Osteoblast (primary cell): ENCODE measurements around the gene HTR1E. TPM values are rescaled to one million over a fixed set of nuclear protein-coding genes. Genes with fewer than 3 reads are reported as not detected.

Source experiments
- DNase-seq: peaks from one replicate; pipeline ENCODE4 v3.0.0; 2011; ENCODE audit warnings: low spot score, mixed read lengths; ENCODE audit not compliant: insufficient read length; ENCODE audit errors: missing footprints
- H2AFZ ChIP-seq: 2 replicates; pipeline ENCODE4 v1.6.0; 2011; ENCODE audit warnings: mild to moderate bottlenecking, low read length
- H3K27ac ChIP-seq: 2 replicates; pipeline ENCODE4 v1.5.1; 2011; ENCODE audit warnings: mild to moderate bottlenecking, low read depth, low read length, moderate library complexity
- H3K27me3 ChIP-seq: 2 replicates; pipeline ENCODE4 v1.6.0; 2012; ENCODE audit warnings: mild to moderate bottlenecking, control low read depth, inconsistent platforms, low read length, moderate library complexity; ENCODE audit not compliant: insufficient read depth
- H3K36me3 ChIP-seq: 2 replicates; pipeline ENCODE4 v1.5.1; 2011; ENCODE audit warnings: mild to moderate bottlenecking, low read length, control low read depth, moderate library complexity; ENCODE audit not compliant: insufficient read depth
- H3K4me1 ChIP-seq: 2 replicates; pipeline ENCODE4 v1.5.1; 2011; ENCODE audit warnings: mild to moderate bottlenecking, low read length, control low read depth, moderate library complexity; ENCODE audit not compliant: insufficient read depth
- H3K4me2 ChIP-seq: 2 replicates; pipeline ENCODE4 v1.6.0; 2011; ENCODE audit warnings: mild to moderate bottlenecking, low read length; ENCODE audit not compliant: insufficient read depth
- H3K4me3 ChIP-seq: fragments of 200-600 bp; sonication (generic); 3 replicates; pipeline ENCODE4 v1.5.1; 2012; ENCODE audit warnings: mild to moderate bottlenecking, low read length, inconsistent platforms; ENCODE audit not compliant: insufficient read depth
- H3K79me2 ChIP-seq: 2 replicates; pipeline ENCODE4 v1.6.0; 2012; ENCODE audit warnings: mild to moderate bottlenecking, low read length, control low read depth, inconsistent platforms; ENCODE audit not compliant: insufficient read depth
- H3K9me3 ChIP-seq: 2 replicates; pipeline ENCODE4 v1.5.1; 2011; ENCODE audit warnings: low read depth, low read length, control low read depth
- H4K20me1 ChIP-seq: 2 replicates; pipeline ENCODE4 v1.6.0; 2012; ENCODE audit warnings: mild to moderate bottlenecking, low read length, control low read depth; ENCODE audit not compliant: insufficient read depth
- total RNA-seq: library from RNA; depleted of rRNA; stranded (reverse); fragments of >200 nt; gene quantifications from 2 replicates; pipeline ENCODE4 v1.2.3, GENCODE V29; 2012
- TF ChIP-seq, protein P1 (sequence below): IDR thresholded peaks from 2 replicates; pipeline ENCODE4 v1.5.1; 2011; ENCODE audit warnings: mild to moderate bottlenecking, low read depth, low read length, moderate library complexity; ENCODE audit errors: extremely low read depth

HTR1E gene
- total RNA-seq, 1 donor = not detected

DNA sequence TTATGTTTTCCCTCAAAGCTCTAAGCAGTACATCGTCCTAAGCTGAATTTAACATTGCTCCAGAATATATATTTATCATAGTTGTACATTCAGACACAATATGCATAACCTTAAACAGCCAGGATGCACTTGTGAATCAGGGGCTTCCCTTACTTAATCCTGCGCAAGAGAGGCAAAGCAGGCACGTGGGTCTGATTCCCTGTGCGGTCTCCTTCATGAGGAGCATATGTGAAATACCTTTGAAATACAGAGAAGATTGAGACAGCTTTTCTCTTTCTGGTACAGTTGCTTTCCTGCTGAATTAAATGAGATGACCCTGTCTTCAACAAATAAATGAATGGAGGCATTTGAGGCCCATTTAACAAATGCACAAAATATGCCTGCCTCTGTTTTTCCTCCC is 1.5 kb downstream of the HTR1E start:
- Histone ChIP-seq H3K4me2 (no peak overlapping the region), H3K27ac (no peak overlapping the region), H3K79me2 (no peaks in the 10 kb centered on the region), H3K36me3 (no peaks in the 10 kb centered on the region), H2AFZ (no peak overlapping the region), H3K9me3 (no peaks in the 10 kb centered on the region), H3K4me1 (no peaks in the 10 kb centered on the region), H3K27me3 (peaks cover 10% of the 10 kb centered on the region), H3K4me3 (no peak overlapping the region), H4K20me1 (no peaks in the 10 kb centered on the region)
- peak; percentile 21 for DNase-seq
- TF ChIP-seq, protein P1, sequence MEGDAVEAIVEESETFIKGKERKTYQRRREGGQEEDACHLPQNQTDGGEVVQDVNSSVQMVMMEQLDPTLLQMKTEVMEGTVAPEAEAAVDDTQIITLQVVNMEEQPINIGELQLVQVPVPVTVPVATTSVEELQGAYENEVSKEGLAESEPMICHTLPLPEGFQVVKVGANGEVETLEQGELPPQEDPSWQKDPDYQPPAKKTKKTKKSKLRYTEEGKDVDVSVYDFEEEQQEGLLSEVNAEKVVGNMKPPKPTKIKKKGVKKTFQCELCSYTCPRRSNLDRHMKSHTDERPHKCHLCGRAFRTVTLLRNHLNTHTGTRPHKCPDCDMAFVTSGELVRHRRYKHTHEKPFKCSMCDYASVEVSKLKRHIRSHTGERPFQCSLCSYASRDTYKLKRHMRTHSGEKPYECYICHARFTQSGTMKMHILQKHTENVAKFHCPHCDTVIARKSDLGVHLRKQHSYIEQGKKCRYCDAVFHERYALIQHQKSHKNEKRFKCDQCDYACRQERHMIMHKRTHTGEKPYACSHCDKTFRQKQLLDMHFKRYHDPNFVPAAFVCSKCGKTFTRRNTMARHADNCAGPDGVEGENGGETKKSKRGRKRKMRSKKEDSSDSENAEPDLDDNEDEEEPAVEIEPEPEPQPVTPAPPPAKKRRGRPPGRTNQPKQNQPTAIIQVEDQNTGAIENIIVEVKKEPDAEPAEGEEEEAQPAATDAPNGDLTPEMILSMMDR = no peak

DNA sequence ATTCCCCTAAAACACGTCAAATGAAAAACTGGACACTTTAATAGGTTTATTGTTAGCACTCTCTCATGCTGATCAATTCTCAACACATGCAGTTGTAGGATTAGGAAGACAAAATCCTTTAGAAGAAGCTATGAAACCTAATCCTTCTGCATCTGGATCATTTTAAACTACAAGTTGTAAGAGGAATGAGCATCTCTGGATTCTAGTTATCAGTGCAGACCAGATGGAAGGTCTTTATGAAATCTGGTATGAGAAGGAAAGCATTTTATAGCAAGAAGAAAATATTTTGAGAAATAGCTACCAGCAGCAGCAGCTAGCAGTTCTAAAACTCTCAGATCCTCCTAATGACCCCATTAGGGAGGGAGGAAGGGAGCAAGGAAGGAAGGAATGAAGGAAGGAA is 4.1 kb downstream of the HTR1E start:
- no peak for DNase-seq
- TF ChIP-seq, protein P1 = no peak
- H3K9me3 ChIP-seq = no peaks in the 10 kb centered on the region
- no peaks in the 10 kb centered on the region for H3K79me2 ChIP-seq
- H3K36me3 ChIP-seq = no peaks in the 10 kb centered on the region
- no peaks in the 10 kb centered on the region for H3K4me1 ChIP-seq
- peaks cover 10% of the 10 kb centered on the region for H3K27me3 ChIP-seq
- H3K4me2 ChIP-seq = no peak overlapping the region
- H3K4me3 ChIP-seq = no peak overlapping the region
- H3K27ac ChIP-seq = no peak overlapping the region
- no peaks in the 10 kb centered on the region for H4K20me1 ChIP-seq
- H2AFZ ChIP-seq = no peak overlapping the region

DNA sequence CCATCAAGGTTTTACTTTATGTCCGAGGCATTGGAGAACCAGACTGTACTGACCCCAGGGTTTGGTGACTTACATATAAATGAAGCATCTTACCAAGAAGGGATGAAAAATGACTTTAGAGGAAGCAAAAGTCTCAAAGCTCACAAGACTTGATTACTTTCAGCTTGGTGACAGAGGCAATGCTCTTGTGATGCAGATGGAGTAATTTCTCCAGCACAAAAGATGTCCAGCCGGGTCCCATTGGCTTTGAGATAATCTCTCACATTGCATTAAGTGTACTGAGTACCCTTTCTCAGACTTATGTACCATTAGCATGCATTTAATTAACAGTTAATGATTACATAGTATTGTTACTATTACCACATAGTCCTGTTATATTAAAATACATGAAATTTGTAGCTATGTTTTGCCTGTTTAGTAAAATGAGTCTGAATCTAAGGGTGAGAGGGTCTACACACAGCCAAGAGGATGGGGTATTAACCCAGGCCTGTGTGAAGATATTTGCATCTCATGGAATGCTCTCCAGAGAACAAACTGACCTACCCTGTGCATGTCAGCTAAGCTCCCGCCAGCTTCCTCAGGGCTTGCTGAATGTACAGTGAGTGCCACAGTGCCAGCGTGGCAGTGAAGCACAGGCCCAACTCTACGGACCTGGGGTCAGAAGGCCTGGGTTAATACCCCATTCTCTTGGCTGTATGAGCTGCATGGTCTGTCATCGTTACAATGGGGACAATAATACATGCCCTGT is 5.6 kb downstream of the HTR1E start:
- Histone ChIP-seq H3K4me2 (no peak overlapping the region), H3K9me3 (no peaks in the 10 kb centered on the region), H3K27me3 (peaks cover 5% of the 10 kb centered on the region), H3K27ac (no peak overlapping the region), H3K4me3 (no peak overlapping the region), H3K79me2 (no peaks in the 10 kb centered on the region), H2AFZ (no peak overlapping the region), H3K4me1 (no peaks in the 10 kb centered on the region), H3K36me3 (no peaks in the 10 kb centered on the region), H4K20me1 (no peaks in the 10 kb centered on the region)
- DNase-seq = no peak
- TF ChIP-seq, protein P1 = no peak

DNA sequence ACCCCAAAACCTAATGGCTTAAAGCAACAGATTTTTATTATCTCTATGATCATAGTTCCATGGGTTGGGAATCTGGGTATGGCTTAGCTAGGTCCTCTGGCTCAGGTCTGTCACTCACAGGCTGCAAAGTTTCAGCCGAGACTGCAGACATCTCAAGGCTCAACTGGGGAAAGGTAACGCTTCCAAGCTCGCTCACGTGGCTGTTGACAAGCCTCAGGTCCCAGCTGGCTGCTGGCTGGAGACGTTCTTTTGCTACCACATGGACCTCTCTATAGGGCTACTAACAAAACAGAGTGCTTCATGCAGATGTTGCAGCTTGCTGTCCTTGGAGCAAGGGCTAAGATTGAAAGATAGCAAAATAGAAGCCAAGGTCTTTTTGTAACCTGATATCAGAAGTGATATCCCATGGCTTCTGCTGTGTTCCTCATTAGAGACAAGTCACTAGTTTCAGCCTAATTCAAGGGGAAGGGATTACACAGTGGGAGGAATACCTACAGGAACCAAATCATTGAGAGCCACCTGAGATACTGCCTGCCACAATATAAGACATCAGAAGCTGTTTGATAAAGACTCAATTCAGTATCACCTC is 6.6 kb downstream of the HTR1E start:
- no peak overlapping the region for H3K4me3 ChIP-seq
- H4K20me1 ChIP-seq = no peaks in the 10 kb centered on the region
- no peaks in the 10 kb centered on the region for H3K4me1 ChIP-seq
- no peaks in the 10 kb centered on the region for H3K9me3 ChIP-seq
- TF ChIP-seq, protein P1 = no peak
- no peaks in the 10 kb centered on the region for H3K27me3 ChIP-seq
- no peak overlapping the region for H3K27ac ChIP-seq
- no peak for DNase-seq
- H3K36me3 ChIP-seq = no peaks in the 10 kb centered on the region
- no peak overlapping the region for H3K4me2 ChIP-seq
- no peak overlapping the region for H2AFZ ChIP-seq
- H3K79me2 ChIP-seq = no peaks in the 10 kb centered on the region
